ENCODE results near the gene ZFYVE9. TPM values are rescaled to one million over a fixed set of nuclear protein-coding genes. Genes with fewer than 3 reads are reported as not detected.

The ZFYVE9 gene
- total and polyA plus RNA-seq, 9 of the 15 experiments (the other 6 are each of a cell fraction or from before 2014, with no cell fraction given) = 0.52 to 14.4 (median 8.9) TPM

- TF ChIP-seq SRF (CRISPR knock-in tag; IDR thresholded peaks at IDR 0.05) = no peak
- TF ChIP-seq ZBTB40 (IDR thresholded peaks at IDR 0.05) = no peak
- TF ChIP-seq ZBTB40 (CRISPR knock-in tag; IDR thresholded peaks at IDR 0.05) = no peak
- no peak; the same call in 1 of the 2 replicates for TF ChIP-seq SMARCA4 (IDR thresholded peaks at IDR 0.05)
- 0 out of 2 replicates have a peak, but pooled peaks have one; percentile 6 for TF ChIP-seq SPI1 (IDR thresholded peaks at IDR 0.05; ENCODE audit: borderline replicate concordance, low read depth, low read length)
- TF ChIP-seq KDM1A (IDR thresholded peaks at IDR 0.05) = peak in 1 of 2 experiments; percentile 9; a peak in 2 of 4 replicates
- TF ChIP-seq RCOR1 (IDR thresholded peaks at IDR 0.05; ENCODE audit: borderline replicate concordance in 1 of 2, low read depth in 2 of 2, low read length in 2 of 2) = no peak
- no peak for TF ChIP-seq XRCC5 (IDR thresholded peaks at IDR 0.05; ENCODE audit: low read depth, low read length)
- TF ChIP-seq RBM17 (IDR thresholded peaks at IDR 0.05; ENCODE audit: borderline replicate concordance, low read depth, low read length) = no peak
- TF ChIP-seq WHSC1 (IDR thresholded peaks at IDR 0.05; ENCODE audit: low read length) = no peak
- no peak for TF ChIP-seq CREB3L1 (IDR thresholded peaks at IDR 0.05; ENCODE audit: borderline replicate concordance, low read depth)
- TF ChIP-seq NCOR1 (IDR thresholded peaks at IDR 0.05) = 0 out of 2 replicates have a peak, but pooled peaks have one; percentile 7
- TF ChIP-seq ZNF644 (tag; IDR thresholded peaks at IDR 0.05; ENCODE audit: low read depth) = peak; percentile 4; the same call in 1 of the 2 replicates
- no peak for TF ChIP-seq SFPQ (IDR thresholded peaks at IDR 0.05; ENCODE audit: low read depth, low read length)
- TF ChIP-seq ZFPM2 (CRISPR knock-in tag; IDR thresholded peaks at IDR 0.05) = no peak
Observed at GRCh38 chr1:52140633-52141512, 1.0 kb upstream of the ZFYVE9 start (continued).

Measured in K562 (cell line).